HCT116 (cell line): ENCODE measurements around the gene RAD50. TPM values are rescaled to one million over a fixed set of nuclear protein-coding genes. Genes with fewer than 3 reads are reported as not detected.

Experiments
- ATAC-seq: fragments of 200-7000 bp; cut with Tn5 transposase; 2 replicates; pipeline ENCODE4 v1.9.1; 2020; ENCODE audit warnings: mild to moderate bottlenecking, moderate library complexity
- BruUV-seq: library from RNA; stranded (reverse); fragments of 400-500 nt; replicated peaks from 2 replicates; lab custom pipeline; 2021; lab: Mats Ljungman, UMichigan
- CTCF ChIA-PET: fragments of 300-600 bp; sonication (Branson Sonifier 250); formaldehyde crosslinking; loops from one replicate; lab custom pipeline; 2021; ENCODE audit warnings: antibody characterized with exemption; lab: Charles Lee
- POLR2A ChIA-PET: fragments of 300-600, 350-600 bp; sonication (Branson Sonifier 250); formaldehyde crosslinking; loops from one replicate; lab custom pipeline; 2021; ENCODE audit warnings: antibody characterized with exemption; lab: Charles Lee
- RAD21 ChIA-PET, 2 experiments: fragments of 300-600 bp; sonication (Branson Sonifier 250); formaldehyde crosslinking; loops; one replicate each; lab custom pipeline; 2023; ENCODE audit warnings: low total read pairs in 2 of 2; ENCODE audit not compliant: uncharacterized antibody in 2 of 2, unreplicated experiment in 2 of 2, low non-redundant PET in 1 of 2; lab: Charles Lee
- DNase-seq: peaks from one replicate; pipeline ENCODE4 v3.0.0-alpha.2; 2010; ENCODE audit warnings: low read depth, low spot score
- H2AFZ ChIP-seq: fragments of 200-600 bp; shearing (Covaris generic), sonication (generic); 2 replicates; pipeline ENCODE4 v1.6.1; 2017; ENCODE audit warnings: low read depth, mixed run types, mixed read lengths, antibody characterized with exemption, low read length; ENCODE audit not compliant: poor library complexity, severe bottlenecking
- H3K27ac ChIP-seq: 2 replicates; pipeline ENCODE4 v1.5.1; 2012; ENCODE audit warnings: low read depth, low read length
- H3K27me3 ChIP-seq: fragments of 200-600 bp; sonication (generic); 2 replicates; pipeline ENCODE4 v1.6.1; 2016; ENCODE audit warnings: mixed run types, low read length, mixed read lengths; ENCODE audit not compliant: insufficient read depth
- H3K36me3 ChIP-seq, 2 experiments: fragments of 200-500 bp in 1 of 2; fragments of 200-600 bp in 1 of 2; sonication (Bioruptor generic) in 1 of 2; sonication (generic) in 1 of 2; 2 replicates each; pipeline versions ENCODE4 v1.5.1 to v1.6.1; 2014 to 2016; ENCODE audit warnings: low read length in 2 of 2, inconsistent platforms in 1 of 2, mixed read lengths in 1 of 2, mixed run types in 1 of 2; ENCODE audit not compliant: insufficient read depth in 2 of 2, control insufficient read depth in 1 of 2
- H3K4me1 ChIP-seq, 2 experiments: fragments of 200-600 bp in 1 of 2; sonication (generic) in 1 of 2; 2 replicates each; pipeline versions ENCODE4 v1.5.1 to v1.6.1; 2012 to 2017; ENCODE audit warnings: low read length in 2 of 2, inconsistent platforms in 1 of 2, mild to moderate bottlenecking in 1 of 2, mixed read lengths in 1 of 2, mixed run types in 1 of 2, moderate library complexity in 1 of 2; ENCODE audit not compliant: insufficient read depth in 2 of 2, control insufficient read depth in 1 of 2
- H3K4me2 ChIP-seq: fragments of 200-600 bp; sonication (generic); 2 replicates; pipeline ENCODE4 v1.6.1; 2017; ENCODE audit warnings: mixed run types, low read length, mixed read lengths
- H3K4me3 ChIP-seq, 2 experiments: fragments of 200-600 bp in 1 of 2; sonication (generic) in 1 of 2; replicated peaks in 1 of 2; 2 replicates each; pipeline ENCODE4 v1.5.1; 2011 to 2016; ENCODE audit warnings: low read length in 2 of 2, control low read depth in 1 of 2, low read depth in 1 of 2, mild to moderate bottlenecking in 1 of 2, mixed read lengths in 1 of 2, mixed run types in 1 of 2
- H3K79me2 ChIP-seq: fragments of 200-600 bp; sonication (generic); 2 replicates; pipeline ENCODE4 v1.6.1; 2017; ENCODE audit warnings: mild to moderate bottlenecking, mixed run types, low read length, moderate library complexity, mixed read lengths; ENCODE audit not compliant: insufficient read depth
- H3K9ac ChIP-seq: fragments of 200-600 bp; sonication (generic); 2 replicates; pipeline ENCODE4 v1.6.1; 2016; ENCODE audit warnings: low read length, mixed read lengths
- H3K9me2 ChIP-seq: fragments of 200-600 bp; sonication (generic), shearing (Covaris generic); 2 replicates; pipeline ENCODE4 v1.6.1; 2017; ENCODE audit warnings: mixed run types, mild to moderate bottlenecking, moderate library complexity; ENCODE audit not compliant: insufficient read depth
- H3K9me3 ChIP-seq, 2 experiments: fragments of 200-500 bp in 1 of 2; fragments of 200-600 bp in 1 of 2; sonication (Bioruptor generic) in 1 of 2; sonication (generic) in 1 of 2; 2 replicates each; pipeline ENCODE4 v1.6.1; 2014 to 2017; ENCODE audit warnings: low read length in 2 of 2, mixed read lengths in 2 of 2, inconsistent platforms in 1 of 2, low read depth in 1 of 2, mild to moderate bottlenecking in 1 of 2, mixed run types in 1 of 2, moderate library complexity in 1 of 2; ENCODE audit not compliant: control insufficient read depth in 1 of 2, insufficient read depth in 1 of 2
- H4K20me1 ChIP-seq: fragments of 200-600 bp; sonication (generic), shearing (Covaris generic); 2 replicates; pipeline ENCODE4 v1.6.1; 2017; ENCODE audit warnings: mixed run types, mild to moderate bottlenecking, moderate library complexity; ENCODE audit not compliant: insufficient read depth
- EZH2 ChIP-seq: fragments of 200-600 bp; sonication (generic); IDR thresholded peaks from 2 replicates; pipeline ENCODE4 v1.6.1; 2017; ENCODE audit warnings: antibody characterized with exemption, mixed run types
- EZH2phosphoT487 ChIP-seq: fragments of 200-600 bp; IDR thresholded peaks from 2 replicates; pipeline ENCODE4 v1.6.1; 2018; ENCODE audit warnings: antibody characterized with exemption, borderline replicate concordance
- JUND ChIP-seq: IDR thresholded peaks from 2 replicates; pipeline ENCODE4 v1.6.1; 2012
- intact Hi-C: fragments of 100-400 bp; cut with micrococcal nuclease; formaldehyde crosslinking; loops from 2 replicates; pipeline ENCODE4 v1.10.0; 2022
- total RNA-seq: library from RNA; stranded (reverse); gene quantifications from one replicate; pipeline ENCODE4 v1.2.1, GENCODE V29; 2021; ENCODE audit not compliant: unreplicated experiment
- TF ChIP-seq, protein P1 (sequence below), 3 experiments: fragments of 200-600 bp in 1 of 3; sonication (generic) in 1 of 3; IDR thresholded peaks in 2 of 3; conservative IDR thresholded peaks in 1 of 3; 2 replicates each; pipeline ENCODE4 v1.5.1; 2012 to 2017; ENCODE audit warnings: low read depth in 2 of 3, low read length in 2 of 3, antibody characterized with exemption in 1 of 3, borderline replicate concordance in 1 of 3, control low read depth in 1 of 3, mild to moderate bottlenecking in 1 of 3, mixed read lengths in 1 of 3, mixed run types in 1 of 3, moderate library complexity in 1 of 3; ENCODE audit not compliant: insufficient read depth in 1 of 3

Gene RAD50
- total RNA-seq, 1 experiment from 2014 or later: 43.6 TPM

DNA sequence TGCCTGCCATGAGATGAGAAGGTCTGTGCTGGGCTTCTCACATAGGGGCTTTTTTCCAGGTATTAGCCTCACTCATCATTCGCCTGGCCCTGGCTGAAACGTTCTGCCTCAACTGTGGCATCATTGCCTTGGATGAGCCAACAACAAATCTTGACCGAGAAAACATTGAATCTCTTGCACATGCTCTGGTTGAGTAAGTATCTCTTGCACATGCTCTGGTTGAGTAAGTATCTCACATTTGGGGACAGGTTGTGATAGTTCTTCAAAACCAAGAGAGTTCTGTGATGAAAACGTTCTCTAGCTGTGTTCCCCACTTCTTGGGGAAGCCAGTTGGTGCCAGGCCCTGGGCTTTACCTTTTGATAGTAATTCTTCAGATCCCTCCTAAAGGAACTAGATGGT, 83.8 kb downstream of the RAD50 start:
- Histone ChIP-seq H3K27ac (no peak overlapping the region), H3K9me2 (no peaks in the 10 kb centered on the region), H3K27me3 (no peaks in the 10 kb centered on the region), H3K4me3 (no peak overlapping the region), H3K4me1 (no peaks in the 10 kb centered on the region), H2AFZ (no peak overlapping the region), H3K9me3 (no peaks in the 10 kb centered on the region), H3K9ac (no peak overlapping the region), H3K4me2 (no peak overlapping the region), H3K79me2 (no peaks in the 10 kb centered on the region; the same call in 1 of the 2 replicates), H4K20me1 (no peaks in the 10 kb centered on the region), H3K36me3 (peaks cover 33 to 47% of the 10 kb centered on the region in 2 experiments; a peak in 3 of 4 replicates)
- RAD21 ChIA-PET: no interaction called here
- POLR2A ChIA-PET: no interaction called here
- no peak for DNase-seq
- no peak for ATAC-seq
- TF ChIP-seq JUND: no peak
- BruUV-seq: no TSS peak
- CTCF ChIA-PET: no interaction called here
- intact Hi-C loops: no loop called here

DNA sequence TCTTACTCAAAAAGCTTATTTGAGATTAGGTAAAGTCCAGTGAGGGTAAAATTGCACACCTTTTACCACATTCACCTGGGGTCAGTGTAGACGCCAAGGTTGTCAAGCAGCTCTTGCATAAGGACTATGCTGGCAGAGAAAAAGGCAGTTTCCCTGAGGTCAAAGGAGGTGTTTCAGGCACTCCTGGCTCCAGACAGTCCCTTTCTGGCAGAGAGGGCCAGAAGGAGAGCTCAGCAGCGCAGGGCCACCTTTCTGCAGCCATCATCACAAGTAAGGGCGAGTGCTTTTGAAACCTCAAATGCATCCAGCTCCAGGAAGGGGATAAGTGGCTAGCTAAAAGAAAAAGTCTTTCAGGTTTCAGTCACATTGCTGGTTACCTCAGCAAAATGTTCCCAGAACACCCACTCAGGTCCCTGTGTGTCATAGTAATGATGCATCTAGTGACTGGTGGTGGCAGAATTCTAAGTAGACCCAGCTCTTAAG, 84.5 kb downstream of the RAD50 start:
- Histone ChIP-seq H3K4me1 (no peaks in the 10 kb centered on the region), H3K79me2 (no peaks in the 10 kb centered on the region), H2AFZ (no peak overlapping the region), H3K27ac (no peak overlapping the region), H3K27me3 (no peaks in the 10 kb centered on the region)
- intact Hi-C loops: no loop called here
- ChIA-PET POLR2A (no interaction called here), CTCF (no interaction called here)
- DNase-seq (no peak), ATAC-seq (no peak)
- TF ChIP-seq EZH2phosphoT487: no peak
- TF ChIP-seq EZH2: no peak
- TF ChIP-seq, protein P1, sequence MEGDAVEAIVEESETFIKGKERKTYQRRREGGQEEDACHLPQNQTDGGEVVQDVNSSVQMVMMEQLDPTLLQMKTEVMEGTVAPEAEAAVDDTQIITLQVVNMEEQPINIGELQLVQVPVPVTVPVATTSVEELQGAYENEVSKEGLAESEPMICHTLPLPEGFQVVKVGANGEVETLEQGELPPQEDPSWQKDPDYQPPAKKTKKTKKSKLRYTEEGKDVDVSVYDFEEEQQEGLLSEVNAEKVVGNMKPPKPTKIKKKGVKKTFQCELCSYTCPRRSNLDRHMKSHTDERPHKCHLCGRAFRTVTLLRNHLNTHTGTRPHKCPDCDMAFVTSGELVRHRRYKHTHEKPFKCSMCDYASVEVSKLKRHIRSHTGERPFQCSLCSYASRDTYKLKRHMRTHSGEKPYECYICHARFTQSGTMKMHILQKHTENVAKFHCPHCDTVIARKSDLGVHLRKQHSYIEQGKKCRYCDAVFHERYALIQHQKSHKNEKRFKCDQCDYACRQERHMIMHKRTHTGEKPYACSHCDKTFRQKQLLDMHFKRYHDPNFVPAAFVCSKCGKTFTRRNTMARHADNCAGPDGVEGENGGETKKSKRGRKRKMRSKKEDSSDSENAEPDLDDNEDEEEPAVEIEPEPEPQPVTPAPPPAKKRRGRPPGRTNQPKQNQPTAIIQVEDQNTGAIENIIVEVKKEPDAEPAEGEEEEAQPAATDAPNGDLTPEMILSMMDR (IDR thresholded peaks at IDR 0.05 in 2 of 3, conservative IDR thresholded peaks at IDR 0.05 in 1 of 3; ENCODE audit: borderline replicate concordance in 1 of 3, insufficient read depth in 1 of 3, low read depth in 2 of 3, low read length in 2 of 3): no peak
- TF ChIP-seq, all 23 proteins: peak for 0
- H3K4me3 ChIP-seq: no peak overlapping the region
- H3K36me3 ChIP-seq: peaks cover 29 to 47% of the 10 kb centered on the region in 2 experiments; a peak in 3 of 4 replicates
- no TSS peak for BruUV-seq
- no peak overlapping the region for H3K9ac ChIP-seq
- H3K4me2 ChIP-seq: no peak overlapping the region
- RAD21 ChIA-PET: no interaction called here
- H3K9me3 ChIP-seq: no peaks in the 10 kb centered on the region
- no peaks in the 10 kb centered on the region for H4K20me1 ChIP-seq
- no peaks in the 10 kb centered on the region for H3K9me2 ChIP-seq
